ENCODE measurements around the gene NEAT1.
"Not testable (repeated sequence)": the region's sequence is repeated elsewhere in the genome, so short reads cannot be mapped to it uniquely, and the experiment has no call there.

The NEAT1 gene

DNA sequence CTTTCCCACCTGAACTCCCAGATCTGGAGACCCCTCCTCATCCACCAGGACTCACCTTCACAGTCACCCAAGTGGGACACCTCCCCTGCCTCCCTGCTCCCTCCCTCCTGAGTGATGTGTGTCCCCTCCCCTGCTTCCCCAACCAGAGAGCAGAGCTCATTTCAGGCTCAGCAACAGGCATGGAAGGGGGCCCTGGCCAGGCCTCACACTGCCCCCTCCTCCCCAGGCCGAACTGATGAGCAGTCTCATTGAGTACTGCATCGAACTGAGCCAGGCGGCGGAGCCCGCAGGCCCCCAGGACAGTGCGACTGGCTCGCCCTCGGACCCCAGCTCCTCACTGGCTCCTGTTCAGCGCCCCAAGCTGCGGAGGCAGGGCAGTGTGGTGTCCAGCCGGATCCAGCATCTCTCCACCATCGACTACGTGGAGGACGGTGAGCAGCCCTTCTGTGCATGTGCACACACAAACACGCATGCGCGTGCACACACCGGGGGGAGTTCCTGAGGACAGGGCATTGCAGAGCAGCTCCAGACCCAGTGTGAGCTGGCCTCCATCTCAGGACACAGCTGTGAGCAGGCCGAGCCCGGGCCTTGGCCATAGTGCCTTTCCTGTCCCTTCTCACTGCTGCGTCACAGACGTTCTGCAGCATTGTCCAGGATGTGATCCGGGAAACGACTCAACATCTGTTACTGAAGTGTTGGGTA is 17.8 kb upstream of the NEAT1 start:
- no peak for DNase-seq (ENCODE audit: low read depth)

DNA sequence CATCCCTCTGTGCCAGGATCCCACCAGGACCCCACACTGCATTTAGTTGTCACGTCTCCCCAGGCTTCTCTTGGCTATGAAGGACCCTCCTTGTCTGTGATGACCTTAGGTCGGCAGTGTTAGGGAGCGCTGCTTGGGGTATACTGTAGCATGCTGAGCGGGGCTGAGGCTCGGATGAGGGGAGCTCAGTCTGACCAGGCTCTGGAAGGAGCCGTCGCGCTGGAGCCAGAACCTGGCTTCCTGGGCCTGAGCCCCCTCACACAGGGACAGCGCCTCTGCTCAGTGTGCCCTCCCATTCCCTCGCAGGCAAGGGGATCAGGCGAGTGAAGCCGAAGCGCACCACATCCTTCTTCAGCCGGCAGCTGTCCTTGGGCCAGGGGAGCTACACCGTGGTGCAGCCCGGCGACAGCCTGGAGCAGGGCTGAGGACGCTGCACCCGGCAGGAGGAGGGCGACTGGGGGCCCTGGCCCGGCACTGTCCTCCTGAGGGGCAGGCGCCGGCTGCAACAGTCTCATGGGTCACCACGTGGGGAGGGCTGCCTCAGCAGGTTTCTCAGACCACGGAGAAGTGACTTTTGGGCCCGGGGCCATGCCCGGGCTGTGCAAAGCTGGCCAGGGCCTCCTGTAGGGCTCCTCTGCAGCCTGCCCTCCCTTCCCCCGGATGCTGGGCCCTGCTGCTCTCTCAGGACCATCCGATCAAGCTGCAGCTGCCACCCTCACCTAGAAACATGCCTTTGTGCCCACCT is 11.5 kb upstream of the NEAT1 start:
- no peak for DNase-seq (ENCODE audit: low read depth)

DNA sequence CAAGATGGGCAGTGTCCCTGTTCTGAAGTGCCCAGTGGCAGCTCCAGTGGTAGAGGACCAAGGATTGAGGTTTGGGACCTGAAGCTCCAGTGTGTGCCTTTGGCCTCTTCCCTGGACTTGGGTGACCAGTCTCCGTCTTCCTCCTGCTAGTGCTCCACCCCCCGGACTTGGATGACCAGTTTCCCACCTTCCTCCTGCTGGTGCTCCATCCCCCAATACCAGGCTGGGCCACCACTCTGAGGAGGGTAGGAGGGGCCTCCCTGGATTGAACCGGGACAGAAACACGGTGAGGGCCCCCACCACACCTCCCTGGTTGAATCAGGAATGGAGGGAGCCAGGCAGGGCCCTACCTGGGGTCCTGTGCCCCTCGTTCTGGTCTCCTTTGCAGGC is 10.9 kb upstream of the NEAT1 start:
- no peak for DNase-seq (ENCODE audit: low read depth)

DNA sequence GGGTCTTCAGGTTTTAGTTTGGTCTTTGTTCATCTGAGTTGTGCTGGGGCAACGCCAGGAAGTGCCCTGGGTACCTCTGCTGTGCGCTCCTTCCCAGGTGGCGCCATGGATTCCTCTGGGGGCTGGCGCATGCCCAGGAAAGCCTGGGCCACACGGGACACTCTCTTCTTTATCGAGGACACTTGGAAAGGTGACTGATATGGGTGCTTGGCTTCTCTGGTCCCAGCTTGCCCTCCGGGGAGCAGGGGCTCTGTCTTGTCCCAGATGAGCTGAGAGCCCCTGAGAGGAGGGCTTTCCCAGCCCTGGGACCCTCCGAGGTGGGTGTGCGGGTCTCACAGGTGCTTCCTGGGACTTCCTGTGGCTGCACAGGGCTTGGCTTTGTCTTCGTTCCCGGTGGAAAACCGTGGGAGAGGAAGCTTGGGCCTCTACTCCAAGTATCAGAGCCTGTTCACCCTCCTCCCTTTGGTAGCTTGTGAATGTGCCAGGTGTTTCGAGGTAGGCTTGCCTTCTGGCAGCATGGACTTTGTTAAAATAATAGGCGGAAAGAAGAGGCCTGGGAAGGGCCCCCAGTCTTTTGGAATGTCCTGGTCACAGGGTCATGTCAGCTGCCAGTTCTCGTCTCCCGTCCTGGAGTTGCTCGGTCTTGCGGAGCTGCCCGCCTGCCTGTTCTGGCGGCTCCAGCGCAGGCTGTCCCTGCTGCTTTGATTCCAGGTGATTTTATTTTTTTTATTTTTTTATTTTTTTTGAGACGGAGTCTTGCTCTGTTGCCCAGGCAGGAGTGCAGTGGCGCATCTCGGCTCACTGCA is 10.1 kb upstream of the NEAT1 start:
- no peak for DNase-seq (ENCODE audit: low read depth)

DNA sequence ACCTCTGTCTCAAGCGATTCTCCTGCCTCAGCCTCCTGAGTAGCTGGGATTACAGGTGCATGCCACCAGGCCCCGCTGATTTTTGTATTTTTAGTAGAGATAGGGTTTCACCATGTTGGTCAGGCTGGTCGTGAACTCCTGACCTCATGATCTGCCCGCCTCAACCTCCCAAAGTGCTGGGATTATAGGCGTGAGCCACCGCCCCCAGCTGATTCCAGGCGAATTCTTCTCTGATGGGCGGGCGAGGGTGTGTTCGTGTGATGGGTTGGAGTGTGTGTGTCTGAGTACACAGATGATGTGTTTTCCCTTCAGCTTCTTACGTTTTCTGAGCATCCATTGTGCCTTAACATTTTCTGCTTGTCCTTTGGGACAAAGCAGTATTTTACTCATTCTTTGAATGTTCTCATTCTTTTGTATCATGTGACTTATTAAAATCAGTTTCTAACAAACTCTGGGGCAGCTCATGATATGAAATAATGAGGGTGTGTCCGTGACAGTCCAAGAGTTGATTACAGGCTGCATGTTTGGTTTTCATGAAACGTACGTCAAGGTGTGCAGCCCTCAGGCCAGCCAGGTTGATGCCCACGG is 9.4 kb upstream of the NEAT1 start:
- DNase-seq (ENCODE audit: low read depth), result not testable (repeated sequence)

DNA sequence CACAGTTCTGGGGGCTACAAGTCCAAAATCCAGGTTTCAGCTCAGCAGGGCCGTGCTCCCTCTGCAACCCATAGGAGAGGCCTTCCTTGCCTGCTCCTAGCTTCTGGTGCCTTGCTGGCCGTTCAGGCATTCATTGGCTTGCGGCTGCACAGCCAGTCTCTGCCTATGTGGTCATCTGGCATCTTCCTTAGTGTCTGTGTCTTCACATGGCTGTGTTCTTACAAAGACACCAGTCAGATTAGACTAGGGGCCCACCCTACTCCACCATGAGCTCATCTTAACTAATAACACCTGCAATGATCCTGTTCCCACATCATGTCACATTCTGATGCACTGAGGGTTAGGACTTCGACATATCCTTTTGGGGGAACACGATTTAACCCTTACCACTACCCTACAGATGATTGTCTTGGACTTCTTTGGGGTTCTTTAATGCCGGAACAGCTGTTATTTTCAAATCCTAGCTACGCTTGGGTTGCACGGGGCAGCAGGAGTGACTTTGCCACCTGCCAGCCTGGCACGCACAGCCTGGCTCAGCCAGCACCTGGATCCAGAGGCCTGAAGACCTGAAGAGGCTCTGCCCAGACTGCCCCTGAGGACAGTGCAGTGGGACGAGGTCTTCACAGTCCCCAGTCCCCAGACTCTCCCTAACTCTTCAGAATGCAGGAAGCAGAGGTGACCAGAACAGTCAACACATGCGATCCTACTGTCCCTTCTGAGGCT is 7.7 kb upstream of the NEAT1 start:
- DNase-seq (ENCODE audit: low read depth), result no peak

DNA sequence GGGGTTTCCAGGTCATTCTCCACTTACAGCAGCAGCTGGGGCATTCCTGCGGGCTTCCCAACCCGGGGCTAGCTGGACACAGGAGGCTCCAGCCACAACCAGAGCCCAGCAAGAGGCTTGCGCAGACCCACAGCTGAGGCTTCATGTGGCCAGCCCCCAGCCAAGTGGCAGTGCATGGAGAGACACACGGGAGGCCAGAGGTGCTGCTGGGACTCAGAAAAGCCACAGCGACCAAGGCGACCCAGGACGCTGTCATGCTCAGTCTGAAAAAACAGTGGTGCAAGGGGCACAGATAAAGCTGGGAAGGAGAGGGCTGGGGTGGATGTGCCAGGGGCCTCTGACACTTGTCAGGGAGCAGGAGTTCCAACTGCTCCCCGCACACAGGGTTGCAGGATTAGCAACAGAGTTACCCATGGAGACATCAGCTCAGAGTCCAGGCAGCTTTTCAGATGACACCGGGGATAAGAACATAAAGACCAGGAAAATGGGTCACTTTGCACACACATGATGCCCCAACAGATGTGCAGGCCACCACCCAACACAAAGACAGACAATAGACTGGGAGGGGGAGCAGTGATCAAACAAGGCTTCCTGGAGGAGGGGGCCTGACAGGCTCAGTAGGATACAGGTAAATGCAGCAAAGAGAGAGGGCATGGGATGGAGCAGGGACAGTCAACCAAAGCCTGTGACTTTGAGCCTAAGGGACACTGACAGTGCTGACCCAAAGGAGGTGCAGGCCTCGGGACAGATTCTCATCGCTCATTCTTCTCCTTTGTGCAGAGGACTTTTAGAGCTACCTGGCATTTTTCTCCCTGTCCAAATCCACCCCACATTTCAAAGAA is 6.9 kb upstream of the NEAT1 start:
- DNase-seq (ENCODE audit: low read depth), result no peak

DNA sequence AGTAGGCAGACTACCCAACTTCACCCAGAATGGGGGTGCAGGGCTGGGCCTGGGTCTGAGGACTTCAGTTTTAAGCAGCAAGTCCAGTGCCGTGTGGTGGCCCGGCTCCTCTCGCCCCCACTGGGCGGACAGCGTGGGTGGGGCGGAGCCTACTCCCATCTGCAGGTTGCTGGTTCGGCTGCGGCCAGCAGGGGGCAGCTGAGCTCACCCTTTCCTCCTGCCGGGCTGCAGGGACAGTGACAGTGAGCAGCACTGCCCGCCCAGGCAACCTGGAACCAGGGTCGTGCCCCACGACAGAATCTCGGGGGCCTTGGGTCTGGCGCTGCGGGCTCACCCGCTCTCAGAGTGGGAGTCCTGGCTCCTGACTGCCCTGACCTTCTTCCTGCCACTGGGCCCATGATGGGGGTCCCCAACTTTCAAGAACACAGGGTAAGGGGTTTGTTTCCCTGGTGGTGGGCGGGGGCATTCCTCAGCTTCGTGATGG is 6.2 kb upstream of the NEAT1 start:
- peak; percentile 87 for DNase-seq (ENCODE audit: low read depth)

DNA sequence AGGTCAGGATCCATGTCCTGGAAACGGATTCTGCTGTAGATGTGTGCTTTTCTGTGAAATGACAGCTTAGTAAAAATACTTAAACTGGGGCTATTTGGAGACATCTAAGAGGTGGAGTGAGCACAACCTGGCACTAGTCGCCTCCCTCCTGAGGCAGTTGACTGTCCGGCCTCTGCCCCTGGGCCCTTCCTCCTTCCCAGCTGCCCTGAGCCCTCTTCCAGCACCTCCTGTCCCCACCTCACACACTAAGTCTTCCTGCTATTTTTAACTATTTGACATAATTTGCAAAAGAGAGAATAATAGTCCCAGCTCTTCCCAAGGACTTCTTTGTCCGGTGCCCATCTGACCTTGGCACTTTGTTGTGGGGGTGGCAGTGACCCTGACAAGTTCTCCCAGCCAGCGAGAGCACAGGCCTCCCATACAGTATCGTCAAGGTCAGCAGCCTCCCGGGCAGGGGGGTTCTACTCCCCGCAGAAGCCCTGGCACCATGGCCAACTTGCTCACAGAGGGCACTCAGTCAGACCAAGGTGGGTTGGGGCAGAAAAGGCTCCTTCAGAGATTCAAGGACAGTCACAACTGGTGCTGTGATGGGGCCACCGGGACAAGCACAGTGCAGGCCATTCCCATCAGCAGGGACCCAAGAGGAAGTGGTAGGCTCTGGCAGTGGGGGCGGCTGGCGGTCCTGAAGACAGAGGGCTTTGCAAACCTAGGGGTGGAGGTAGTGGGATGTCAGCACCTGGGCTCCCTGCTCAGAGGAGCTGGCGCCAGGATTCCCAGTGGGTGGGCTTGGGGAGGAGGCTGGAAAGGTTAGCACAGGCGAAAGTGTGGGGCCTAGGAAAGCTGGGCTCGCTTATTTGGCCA is 5.5 kb upstream of the NEAT1 start:
- no peak for DNase-seq (ENCODE audit: low read depth)

DNA sequence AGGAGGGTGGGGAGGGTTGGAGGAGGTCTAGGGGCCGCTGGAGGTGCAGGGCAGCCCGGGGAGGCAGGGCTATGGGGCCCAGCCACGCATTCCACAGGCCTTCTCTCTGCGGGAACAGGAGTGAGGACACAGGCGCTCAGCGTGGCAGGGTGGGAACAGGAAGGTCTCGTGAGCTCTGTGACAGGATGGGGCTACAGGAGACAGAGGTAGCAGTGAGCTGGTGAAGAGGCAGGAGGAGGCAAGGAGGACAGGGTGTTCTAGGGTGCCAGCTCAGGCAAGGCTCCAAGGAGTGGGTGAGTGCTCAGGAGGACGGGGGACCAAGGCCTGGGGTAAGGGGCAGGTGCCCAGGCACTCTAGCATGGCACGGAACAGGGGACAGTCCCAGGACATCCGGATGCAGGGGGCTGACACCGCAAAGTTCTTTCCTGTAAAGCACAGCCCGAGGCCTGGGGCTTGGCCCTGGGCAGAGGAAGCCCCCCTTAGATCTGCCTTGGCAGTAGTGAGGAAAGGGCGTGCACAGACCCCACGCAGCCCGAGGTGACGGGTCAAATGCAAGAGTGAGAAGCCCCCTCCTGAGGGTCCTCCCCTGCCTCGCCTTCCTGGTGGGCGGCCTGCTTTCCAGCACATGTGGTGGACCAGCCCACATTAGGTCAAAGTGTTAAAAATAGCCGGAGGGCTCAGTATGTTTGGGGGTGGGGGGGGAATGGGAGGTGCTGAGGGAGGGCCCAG is 4.7 kb upstream of the NEAT1 start:
- DNase-seq (ENCODE audit: low read depth), result no peak

DNA sequence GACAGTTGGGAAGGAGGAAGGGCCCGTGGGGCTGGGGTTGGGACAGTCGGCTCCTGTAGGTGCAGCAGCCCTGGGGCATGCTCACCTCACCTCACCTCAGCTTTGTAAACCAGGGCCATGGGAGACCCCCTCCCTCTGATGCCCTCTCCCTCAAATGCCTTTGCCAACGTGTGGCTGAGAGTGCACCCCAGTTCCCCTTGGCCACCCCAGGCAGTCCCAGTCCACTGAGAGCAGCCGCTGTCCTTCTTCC is 4.2 kb upstream of the NEAT1 start:
- DNase-seq (ENCODE audit: low read depth), result no peak

DNA sequence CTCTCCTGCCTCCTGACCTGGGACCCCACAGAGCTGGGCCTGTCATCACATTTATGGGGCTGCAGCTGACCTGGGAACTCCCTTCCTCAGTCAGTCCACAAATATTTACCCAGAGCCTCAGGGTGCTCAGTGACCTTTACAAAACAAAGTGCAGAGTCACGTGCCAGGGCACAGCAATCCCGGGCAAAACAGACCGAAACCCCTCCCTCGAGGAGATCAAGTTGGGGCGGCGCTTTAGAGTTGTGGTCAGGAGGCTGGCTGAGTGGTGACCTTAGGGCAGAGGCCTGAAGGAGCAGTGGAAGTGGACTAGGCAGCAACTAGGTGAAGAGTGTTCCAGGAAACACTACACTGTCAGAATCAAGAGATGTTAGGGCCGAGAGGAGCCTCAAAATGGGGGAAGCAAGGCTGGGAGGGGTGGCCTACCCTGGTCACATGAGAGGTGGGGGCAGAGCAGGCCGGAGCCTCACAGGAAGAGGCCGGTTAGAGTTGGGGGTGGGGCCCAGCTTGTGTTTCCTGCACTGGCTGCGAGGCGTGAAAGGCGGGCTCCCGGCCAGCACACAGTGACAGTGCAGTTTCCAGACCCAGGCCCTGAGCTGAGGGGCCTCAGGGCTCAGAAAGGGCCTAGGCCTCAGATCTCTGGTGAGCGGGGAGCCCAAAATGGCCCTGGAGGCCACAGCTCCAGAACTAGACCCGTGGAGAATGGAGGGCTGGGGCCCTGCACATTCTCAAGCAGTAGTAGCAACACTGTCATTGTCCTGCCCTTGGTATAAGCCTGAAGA is 3.7 kb upstream of the NEAT1 start:
- peak; percentile 50 for DNase-seq (ENCODE audit: low read depth)

DNA sequence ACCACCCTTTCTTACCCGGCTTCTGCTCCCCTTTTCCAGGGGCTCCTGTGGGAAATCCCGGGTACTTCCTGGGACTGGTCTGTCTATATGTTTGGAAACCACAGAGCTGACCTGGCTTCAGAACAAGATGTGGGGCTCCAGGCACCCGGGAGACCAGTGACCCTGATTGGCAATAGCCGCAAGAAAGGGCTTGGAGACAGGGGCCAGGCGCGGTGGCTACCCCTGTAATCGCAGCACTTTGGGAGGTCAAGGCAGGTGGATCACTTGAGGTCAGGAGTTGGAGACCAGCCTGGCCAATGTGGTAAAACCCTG is 3.2 kb upstream of the NEAT1 start:
- DNase-seq (ENCODE audit: low read depth), result no peak

DNA sequence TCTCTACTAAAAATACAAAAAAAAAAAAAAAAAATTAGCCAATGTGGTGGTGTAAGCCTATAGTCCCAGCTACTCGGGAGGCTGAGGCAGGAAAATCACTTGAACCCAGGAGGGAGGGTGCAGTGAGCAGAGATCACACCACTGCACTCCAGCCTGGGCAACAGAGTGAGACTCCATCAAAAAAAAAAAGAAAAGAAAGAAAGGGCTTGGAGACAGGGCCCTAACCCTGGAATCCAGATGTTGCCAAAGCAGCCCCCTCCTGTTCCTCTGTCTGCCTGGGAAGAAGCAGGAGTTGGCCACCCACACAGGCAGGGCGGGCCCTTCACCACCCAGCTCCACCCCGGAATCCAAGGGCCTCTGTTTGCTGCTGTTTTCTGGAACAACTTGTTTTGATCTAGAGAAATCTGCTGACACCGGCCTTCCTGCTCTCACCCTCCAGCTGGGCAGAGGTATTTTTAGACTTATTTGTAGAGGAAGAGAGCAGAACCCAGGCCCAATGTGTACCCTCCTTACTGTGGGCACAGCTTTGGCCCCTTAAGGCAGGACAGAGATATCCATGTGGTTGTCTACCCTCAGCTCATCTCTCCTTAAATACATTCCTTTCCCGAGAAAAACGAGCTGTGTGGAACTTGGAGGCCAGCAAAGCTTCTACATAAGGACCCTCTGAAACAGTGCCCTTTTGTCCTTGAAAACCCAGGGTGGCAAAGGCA is 2.7 kb upstream of the NEAT1 start:
- DNase-seq (ENCODE audit: low read depth), result peak; percentile 49

DNA sequence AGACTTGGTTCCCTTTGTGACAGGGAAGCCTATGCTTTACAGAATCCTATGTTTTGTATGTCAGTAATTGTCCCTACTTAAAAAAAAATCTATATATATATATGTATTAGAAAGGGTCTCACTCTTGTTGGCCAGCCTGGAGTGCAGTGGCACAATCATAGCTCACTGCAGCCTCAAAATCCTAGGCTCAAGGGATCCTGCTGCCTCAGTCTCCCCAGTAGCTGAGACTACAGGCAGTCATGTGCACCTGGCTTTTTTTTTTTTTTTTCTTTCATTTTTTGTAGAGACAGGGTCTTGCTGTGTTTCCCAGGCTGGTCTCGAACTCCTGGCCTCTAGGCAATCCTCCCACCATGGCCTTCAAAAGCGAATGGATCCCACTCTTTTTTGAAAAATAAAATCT is 2.1 kb upstream of the NEAT1 start:
- no peak for DNase-seq (ENCODE audit: low read depth)

DNA sequence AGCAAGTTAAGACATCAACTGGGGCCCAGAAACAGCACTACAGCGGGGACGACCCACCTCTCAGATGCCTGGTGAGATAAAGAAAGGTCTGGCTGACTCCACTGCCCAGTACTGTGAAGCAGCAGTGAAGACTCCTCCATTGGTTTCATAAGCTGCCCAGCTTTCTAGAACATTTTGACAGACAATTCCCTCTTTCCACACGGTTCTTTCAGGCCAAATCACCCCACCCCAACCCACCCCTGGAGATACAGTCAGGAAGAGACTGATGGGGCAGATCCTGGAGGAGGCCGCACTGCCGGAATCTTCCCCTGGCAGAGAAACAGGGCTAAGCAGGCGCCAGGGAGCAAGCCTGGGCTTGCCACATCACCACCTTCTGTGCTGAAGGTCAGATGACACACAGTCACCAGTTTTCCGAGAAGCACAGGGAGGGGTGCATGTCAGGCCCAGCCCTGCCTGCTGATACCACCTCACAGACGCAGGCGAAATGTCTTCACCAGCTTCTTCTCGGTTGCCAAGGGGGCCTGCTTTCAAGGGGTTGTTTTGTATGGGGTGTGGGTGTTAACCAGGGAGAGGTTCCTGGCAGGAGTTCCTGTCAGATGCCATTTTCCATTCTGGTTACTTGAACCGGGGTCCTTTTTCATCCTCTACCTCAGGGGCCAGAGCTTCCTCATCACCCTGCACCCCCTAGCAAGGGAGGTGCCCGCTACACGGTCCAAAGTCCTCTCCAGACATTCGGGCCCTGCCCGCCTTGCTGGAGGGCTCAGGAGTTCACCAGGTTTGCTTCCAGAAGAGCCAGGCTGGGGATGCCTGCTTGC is 1.4 kb upstream of the NEAT1 start:
- peak; percentile 82 for DNase-seq (ENCODE audit: low read depth)

Measured in T follicular helper cell (primary cell).